GM19025 (cell line): Measurements from ENCODE around the gene TP53RK.
"Not testable (repeated sequence)": the region's sequence is repeated elsewhere in the genome, so short reads cannot be mapped to it uniquely, and the experiment has no call there.

Experiments
- ATAC-seq: cut with Tn5 transposase; IDR thresholded peaks from one replicate; pipeline ENCODE4 v1.9.1; 2021; ENCODE audit warnings: mild to moderate bottlenecking, low read depth, moderate library complexity; ENCODE audit not compliant: unreplicated experiment

Gene TP53RK

DNA sequence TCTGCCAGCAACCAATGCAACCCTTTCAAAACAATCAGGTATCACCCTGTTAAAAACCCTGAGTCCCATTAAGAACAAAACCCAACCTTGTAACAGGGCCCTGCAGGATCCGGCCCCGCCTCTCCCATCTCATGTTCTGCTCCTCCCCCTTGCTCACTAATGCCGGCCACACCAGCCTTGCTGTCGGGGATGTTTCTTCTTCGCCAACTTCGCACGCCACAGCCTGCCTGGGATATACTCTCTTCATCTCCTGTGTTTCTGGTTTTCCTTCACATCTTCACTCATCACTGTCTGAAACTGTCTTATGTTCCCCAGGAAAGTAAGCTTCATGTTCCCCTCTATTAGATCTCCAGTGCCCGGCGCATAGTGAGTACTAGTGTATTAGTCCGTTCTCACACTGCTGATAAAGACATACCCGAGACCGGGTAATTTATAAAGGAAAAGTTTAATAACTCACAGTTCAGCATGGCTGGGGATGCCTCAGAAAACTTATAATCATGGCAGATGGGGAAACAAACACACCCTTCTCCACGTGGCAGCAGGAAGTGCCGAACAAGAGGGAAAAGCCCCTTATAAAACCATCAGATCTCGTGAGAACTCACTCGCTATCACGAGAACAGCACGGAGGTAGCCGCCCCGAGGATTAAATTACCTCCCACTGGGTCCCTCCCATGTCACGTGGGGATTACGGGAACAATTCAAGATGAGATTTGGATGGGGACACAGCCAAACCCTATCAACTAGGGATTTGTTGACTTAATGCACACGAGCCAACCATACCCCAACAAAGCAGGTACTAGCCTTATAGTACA lies 5.1 kb downstream of the TP53RK start:
- no peak for ATAC-seq

- no peak for ATAC-seq
Measured at GRCh38 chr20:46683668-46683938, 5.6 kb downstream of the TP53RK start.

GRCh38 chr20:46683011-46683667 lies 6.1 kb downstream of the TP53RK start:
- no peak for ATAC-seq

DNA sequence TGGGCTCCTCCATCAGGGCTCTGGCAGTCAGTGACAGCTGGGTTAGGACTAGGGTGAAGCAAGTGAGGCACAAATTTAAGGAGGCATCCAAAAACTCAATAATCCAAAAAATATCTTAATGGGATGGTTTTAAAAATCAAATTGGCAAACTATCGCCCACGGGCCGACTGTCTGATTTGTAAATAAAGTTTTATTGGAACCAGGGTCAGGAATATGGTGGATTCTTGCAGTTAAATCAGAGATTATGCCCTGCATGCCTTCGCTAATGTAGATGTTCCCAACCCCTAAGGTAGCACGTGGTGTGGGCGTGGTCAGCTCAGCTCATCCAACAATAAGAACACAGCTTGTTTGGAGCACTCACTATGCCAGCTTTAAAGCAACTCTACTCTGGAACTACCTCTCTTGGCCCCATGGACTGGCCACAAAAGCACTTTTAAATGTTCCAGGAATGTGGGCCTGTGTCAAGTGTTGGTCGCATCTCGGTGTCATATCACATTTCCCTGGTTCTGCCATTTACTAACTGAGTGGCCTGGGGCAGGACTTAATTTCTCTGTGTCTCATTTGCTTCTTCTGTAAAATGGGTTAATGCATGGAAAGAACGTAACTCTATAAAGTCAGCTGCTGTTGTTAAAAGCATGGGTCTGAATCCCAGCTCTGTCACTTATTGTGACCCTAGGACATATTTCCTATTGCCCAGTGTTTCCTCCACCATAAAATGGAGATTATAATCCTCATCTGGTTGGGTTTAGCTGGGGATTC lies 7.0 kb downstream of the TP53RK start:
- ATAC-seq: no peak

GRCh38 chr20:46681032-46681854 lies 8.0 kb downstream of the TP53RK start:
- no peak for ATAC-seq

DNA sequence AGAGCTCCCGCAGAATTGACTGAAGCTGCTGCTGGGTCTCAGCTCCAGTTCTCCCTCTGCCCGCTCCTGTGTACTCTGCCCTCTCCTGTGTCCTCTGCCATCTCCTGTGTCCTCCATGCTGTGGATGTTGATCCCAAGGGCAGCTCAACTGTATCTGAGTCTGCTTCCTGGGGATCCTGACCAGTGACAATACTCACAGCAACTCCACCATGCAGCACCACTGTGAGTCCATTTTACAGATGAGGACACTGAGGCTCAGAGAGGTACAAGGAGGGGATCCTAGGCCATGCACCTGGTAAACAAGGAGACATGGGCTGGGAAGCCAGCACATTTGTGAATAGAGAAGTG lies 8.6 kb downstream of the TP53RK start:
- no peak for ATAC-seq

DNA sequence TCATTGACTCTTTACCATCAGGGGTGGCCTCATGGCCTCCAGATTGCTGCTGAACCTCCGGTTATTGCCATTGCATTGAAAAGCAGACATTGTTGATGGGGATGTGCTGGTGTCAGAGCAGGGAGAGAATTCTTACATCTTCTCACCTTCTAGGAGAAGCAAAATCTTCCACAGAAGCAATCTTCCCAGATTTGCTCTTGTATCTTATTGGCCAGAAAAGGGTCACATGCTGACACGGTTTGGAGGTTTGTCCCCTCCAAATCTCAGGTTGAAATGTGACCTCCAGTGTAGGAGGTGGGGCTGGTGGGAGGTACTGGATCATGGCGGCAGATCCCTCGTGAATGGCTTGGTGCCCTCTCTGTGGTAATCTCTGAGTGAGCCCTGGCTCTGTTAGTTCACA lies 10.7 kb downstream of the TP53RK start:
- ATAC-seq: no peak

DNA sequence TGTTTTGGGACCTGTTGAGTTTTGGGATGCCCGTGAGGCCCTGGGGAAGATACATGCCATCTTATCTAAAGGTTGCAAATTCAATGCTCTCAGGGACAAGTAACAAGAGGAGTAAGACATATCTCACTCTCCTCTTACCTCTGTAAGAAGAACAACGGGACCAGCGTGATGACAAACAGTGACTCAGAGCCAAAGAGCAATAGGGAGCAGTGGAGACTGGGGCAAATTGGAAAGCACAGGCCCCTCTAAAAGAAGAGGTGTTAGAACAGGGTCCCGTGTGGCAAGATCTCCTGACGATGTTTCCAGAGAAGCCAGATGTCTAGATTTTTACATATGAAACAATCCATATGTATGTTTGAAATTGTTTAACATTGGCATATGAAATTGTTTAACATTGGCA lies 11.6 kb downstream of the TP53RK start:
- ATAC-seq: no peak

- not testable (repeated sequence) for ATAC-seq
Measured at GRCh38 chr20:46676649-46677316, 12.5 kb downstream of the TP53RK start.

- ATAC-seq: no peak
Measured at GRCh38 chr20:46674253-46675083, 14.8 kb downstream of the TP53RK start.

- no peak for ATAC-seq
Measured at GRCh38 chr20:46673394-46674252, 15.6 kb downstream of the TP53RK start.

DNA sequence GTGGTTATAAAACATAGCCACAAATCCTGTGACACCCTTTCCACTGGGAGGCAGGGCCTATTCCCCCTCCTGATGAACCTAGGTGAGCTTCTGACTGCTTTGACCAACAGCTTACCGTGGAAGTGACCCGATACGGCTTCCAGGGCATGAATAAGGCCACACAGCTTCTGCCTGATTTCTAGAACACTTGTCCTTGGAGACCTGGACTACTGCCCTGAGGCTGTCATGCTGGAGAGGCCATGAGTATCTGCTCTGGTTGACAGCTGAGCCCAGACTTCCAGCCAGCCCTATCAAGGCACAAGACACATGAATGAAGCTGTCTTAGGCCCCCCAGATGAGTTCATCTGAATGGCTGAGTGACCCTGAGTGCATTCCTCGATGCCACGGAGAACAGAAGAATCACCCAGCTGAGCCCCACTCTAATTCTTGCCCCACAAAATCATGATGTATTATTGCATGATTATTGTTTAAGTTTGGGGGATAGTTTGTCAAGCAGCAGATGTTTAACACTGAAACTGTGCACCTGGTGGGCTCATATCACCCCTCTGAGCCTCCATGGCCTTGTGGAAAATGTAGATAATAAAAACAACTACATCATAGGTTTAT lies 16.6 kb downstream of the TP53RK start:
- ATAC-seq: no peak

DNA sequence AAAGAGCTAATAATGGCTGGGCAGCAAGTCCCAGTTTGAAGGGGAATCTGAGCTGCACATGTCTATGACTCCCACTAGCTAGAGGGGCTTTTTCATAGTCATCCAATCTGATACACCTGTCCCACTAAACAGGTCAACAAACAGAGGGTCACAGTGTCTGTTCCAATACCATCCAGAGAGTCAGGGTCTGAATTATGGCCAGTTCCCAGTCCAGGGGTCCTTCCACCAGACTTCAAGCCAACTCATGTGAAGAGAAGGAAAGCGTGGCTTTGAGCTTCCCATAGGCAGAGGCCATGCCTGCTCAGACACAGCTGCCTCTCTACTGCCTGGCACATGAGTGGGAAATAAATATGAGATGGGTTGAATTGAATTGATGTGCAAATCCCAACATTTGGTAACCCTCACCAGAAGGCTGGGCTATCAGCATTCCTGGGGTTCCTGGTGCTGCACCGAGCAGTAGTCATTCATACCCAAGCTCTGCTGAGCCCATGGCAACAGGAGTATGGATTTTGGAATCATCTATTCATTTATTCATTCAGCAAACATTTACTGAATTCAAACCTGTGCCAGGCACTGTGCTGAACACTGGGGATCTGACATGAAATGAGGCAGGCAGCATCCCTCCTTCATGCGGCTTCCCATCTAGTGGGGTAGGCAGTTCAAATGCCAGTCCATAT lies 17.2 kb downstream of the TP53RK start:
- no peak for ATAC-seq

DNA sequence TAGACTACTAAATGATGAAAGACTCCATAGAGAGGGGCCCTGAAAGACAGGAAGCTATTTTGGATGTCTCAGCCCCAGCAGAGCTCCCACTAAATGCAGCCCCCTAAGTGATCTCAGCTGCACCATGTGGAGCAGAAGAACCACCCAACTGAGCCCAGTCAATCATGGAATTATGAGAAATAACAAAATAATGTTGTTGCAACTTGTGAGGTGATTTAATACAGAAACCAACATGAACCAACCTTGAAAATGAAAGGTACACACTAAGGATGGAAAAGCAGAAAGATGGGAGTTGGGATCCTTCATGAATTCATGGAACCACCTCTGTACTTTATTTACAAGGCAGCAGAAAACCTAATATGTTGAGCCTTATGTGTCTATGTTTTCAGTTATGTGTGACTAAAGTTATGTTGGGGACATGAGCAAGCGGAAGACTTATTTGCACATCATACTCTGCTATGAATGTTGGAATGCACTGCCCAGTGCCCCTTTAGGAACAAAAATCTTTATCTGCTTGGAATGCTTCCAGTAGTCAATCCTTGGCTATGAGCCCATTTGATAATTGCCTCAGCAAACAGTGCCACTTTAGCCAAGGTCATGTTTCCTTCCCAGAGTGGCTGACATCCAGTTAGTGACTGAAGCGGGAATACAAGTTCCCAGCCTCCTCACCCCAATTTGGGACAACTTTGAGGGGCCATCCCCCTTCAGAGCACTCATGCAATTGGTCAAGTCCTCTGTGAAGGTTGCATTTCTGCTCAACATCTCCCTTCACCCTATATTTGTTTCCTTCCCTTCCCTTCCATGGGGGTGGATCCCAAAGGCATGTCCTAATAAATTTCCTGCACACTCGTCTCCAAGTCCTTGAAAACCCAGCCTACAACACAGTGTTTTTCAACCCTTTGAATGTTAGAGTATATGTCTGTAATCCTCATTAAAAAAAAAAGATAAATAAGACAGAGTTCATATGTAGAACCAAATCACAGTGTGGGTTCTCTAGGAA lies 18.4 kb downstream of the TP53RK start:
- no peak for ATAC-seq

DNA sequence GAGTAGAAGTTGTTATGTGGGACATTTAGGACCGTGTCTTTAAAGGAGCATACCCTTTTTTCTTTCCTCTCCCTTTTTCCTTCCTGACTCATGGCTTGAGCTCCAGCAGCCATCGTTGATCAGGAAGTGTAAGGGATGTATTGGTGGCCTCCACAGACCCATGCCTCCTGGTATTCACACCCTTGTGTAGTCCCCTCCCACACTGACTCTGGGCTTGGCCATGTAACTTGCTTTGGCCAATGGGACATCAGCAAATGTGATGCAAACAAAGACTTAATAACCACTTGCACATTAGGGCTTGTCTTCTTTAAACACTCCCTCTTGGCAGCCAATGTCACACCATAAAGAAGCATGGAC lies 19.0 kb downstream of the TP53RK start:
- ATAC-seq: no peak

- ATAC-seq: no peak
Measured at GRCh38 chr20:46666818-46667515, 22.3 kb downstream of the TP53RK start.
